OCI-LY1 (cell line): ENCODE measurements around the gene GALNTL6.

Source experiments
- H2AFZ ChIP-seq: fragments of 200-600 bp; sonication (generic), shearing (Covaris generic); 2 replicates; pipeline ENCODE4 v1.6.0; 2014; ENCODE audit warnings: antibody characterized with exemption, mild to moderate bottlenecking, low read length
- H3F3A ChIP-seq: fragments of 200-600 bp; sonication (generic), shearing (Covaris generic); 2 replicates; pipeline ENCODE4 v1.6.0; 2014; ENCODE audit warnings: mild to moderate bottlenecking, antibody characterized with exemption, low read length, moderate library complexity; ENCODE audit not compliant: insufficient read depth
- H3K27ac ChIP-seq: fragments of 200-600 bp; sonication (generic); 2 replicates; pipeline ENCODE4 v1.5.1; 2014; ENCODE audit warnings: low read length, mixed run types, mild to moderate bottlenecking, low read depth; ENCODE audit not compliant: poor library complexity, severe bottlenecking
- H3K27me3 ChIP-seq: fragments of 200-600 bp; sonication (generic); 2 replicates; pipeline ENCODE4 v1.6.0; 2014; ENCODE audit warnings: antibody characterized with exemption, mild to moderate bottlenecking, low read length, moderate library complexity; ENCODE audit not compliant: insufficient read depth
- H3K36me3 ChIP-seq: fragments of 200-600 bp; sonication (generic); 2 replicates; pipeline ENCODE4 v1.6.1; 2014; ENCODE audit warnings: mild to moderate bottlenecking, antibody characterized with exemption, low read length, moderate library complexity, mixed read lengths; ENCODE audit not compliant: insufficient read depth
- H3K4me1 ChIP-seq: fragments of 200-600 bp; sonication (generic); 2 replicates; pipeline ENCODE4 v1.5.1; 2014; ENCODE audit warnings: mild to moderate bottlenecking, low read length, moderate library complexity; ENCODE audit not compliant: insufficient read depth, severe bottlenecking
- H3K4me2 ChIP-seq: fragments of 200-600 bp; sonication (generic), shearing (Covaris generic); 2 replicates; pipeline ENCODE4 v1.6.1; 2014; ENCODE audit warnings: low read length
- H3K4me3 ChIP-seq: fragments of 200-600 bp; sonication (generic); 2 replicates; pipeline ENCODE4 v1.5.1; 2014; ENCODE audit warnings: low read length, low read depth, mild to moderate bottlenecking, mixed read lengths; ENCODE audit not compliant: poor library complexity, severe bottlenecking
- H3K79me2 ChIP-seq: fragments of 200-600 bp; shearing (Covaris generic); 2 replicates; pipeline ENCODE4 v1.6.1; 2016; ENCODE audit warnings: mixed run types, low read length, mixed read lengths; ENCODE audit not compliant: insufficient read depth
- H3K9ac ChIP-seq: fragments of 200-600 bp; sonication (generic), shearing (Covaris generic); 2 replicates; pipeline ENCODE4 v1.6.1; 2014; ENCODE audit warnings: mild to moderate bottlenecking, low read length, mixed read lengths
- H3K9me2 ChIP-seq: fragments of 200-600 bp; sonication (generic), shearing (Covaris generic); 2 replicates; pipeline ENCODE4 v1.6.1; 2014; ENCODE audit warnings: low read depth, mild to moderate bottlenecking, low read length, mixed read lengths
- H3K9me3 ChIP-seq: fragments of 200-600 bp; shearing (Covaris generic); 2 replicates; pipeline ENCODE4 v1.6.1; 2014; ENCODE audit warnings: low read length, mixed read lengths
- H4K20me1 ChIP-seq: fragments of 200-600 bp; sonication (generic), shearing (Covaris generic); 2 replicates; pipeline ENCODE4 v1.6.0; 2016; ENCODE audit warnings: mild to moderate bottlenecking, low read length; ENCODE audit not compliant: insufficient read depth
- CTCF ChIP-seq: fragments of 200-600 bp; sonication (generic), shearing (Covaris generic); IDR thresholded peaks from 2 replicates; pipeline ENCODE4 v1.5.1; 2017; ENCODE audit warnings: mild to moderate bottlenecking, antibody characterized with exemption, low read length, moderate library complexity, mixed read lengths
- EZH2 ChIP-seq: fragments of 200-600 bp; sonication (generic), shearing (Covaris generic); IDR thresholded peaks from 2 replicates; pipeline ENCODE4 v1.8.0; 2017; ENCODE audit warnings: borderline replicate concordance, mixed run types, mild to moderate bottlenecking, antibody characterized with exemption, low read length, moderate library complexity, mixed read lengths

Gene GALNTL6

GRCh38 chr4:172163215-172163614 is 350.0 kb downstream of the GALNTL6 start:
- Histone ChIP-seq H4K20me1 (no peaks in the 10 kb centered on the region), H3K9ac (no peak overlapping the region), H2AFZ (no peak overlapping the region), H3K79me2 (no peaks in the 10 kb centered on the region), H3K27ac (no peak overlapping the region), H3K4me2 (no peak overlapping the region), H3F3A (no peaks in the 10 kb centered on the region), H3K4me1 (no peaks in the 10 kb centered on the region), H3K9me2 (no peaks in the 10 kb centered on the region), H3K27me3 (no peaks in the 10 kb centered on the region), H3K36me3 (no peaks in the 10 kb centered on the region), H3K9me3 (no peaks in the 10 kb centered on the region), H3K4me3 (no peak overlapping the region)
- TF ChIP-seq CTCF, result no peak
- no peak for TF ChIP-seq EZH2

GRCh38 chr4:172168888-172169287 is 355.7 kb downstream of the GALNTL6 start:
- no peaks in the 10 kb centered on the region for H3K9me3 ChIP-seq
- no peaks in the 10 kb centered on the region for H3K27me3 ChIP-seq
- no peaks in the 10 kb centered on the region for H3K36me3 ChIP-seq
- no peaks in the 10 kb centered on the region for H3K9me2 ChIP-seq
- H3K79me2 ChIP-seq, result no peaks in the 10 kb centered on the region
- H3K4me1 ChIP-seq, result no peaks in the 10 kb centered on the region
- no peak overlapping the region for H3K9ac ChIP-seq
- no peak overlapping the region for H2AFZ ChIP-seq
- no peak for TF ChIP-seq EZH2
- no peak for TF ChIP-seq CTCF
- H3K27ac ChIP-seq, result no peak overlapping the region
- no peak overlapping the region for H3K4me3 ChIP-seq
- no peaks in the 10 kb centered on the region for H4K20me1 ChIP-seq
- H3F3A ChIP-seq, result no peaks in the 10 kb centered on the region
- H3K4me2 ChIP-seq, result no peak overlapping the region

GRCh38 chr4:172169871-172170270 is 356.7 kb downstream of the GALNTL6 start:
- Histone ChIP-seq H3K4me2 (no peak overlapping the region), H3K27me3 (no peaks in the 10 kb centered on the region), H4K20me1 (no peaks in the 10 kb centered on the region), H3F3A (no peaks in the 10 kb centered on the region), H3K79me2 (no peaks in the 10 kb centered on the region), H3K36me3 (no peaks in the 10 kb centered on the region), H3K27ac (no peak overlapping the region), H3K9me2 (no peaks in the 10 kb centered on the region), H3K4me3 (no peak overlapping the region), H2AFZ (no peak overlapping the region), H3K4me1 (no peaks in the 10 kb centered on the region), H3K9ac (no peak overlapping the region), H3K9me3 (no peaks in the 10 kb centered on the region)
- no peak for TF ChIP-seq CTCF
